Stomach (tissue), 9 donors: ENCODE results near the gene OR8U1. TPM values are rescaled to one million over a fixed set of nuclear protein-coding genes. Genes with fewer than 3 reads are reported as not detected.

Source experiments
- DNase-seq, 2 donors: peaks; one replicate each; pipeline versions ENCODE4 v3.0.0 to v3.0.0-alpha.2; 2013 to 2019
- H3K27ac ChIP-seq, 5 donors: fragments of 200-600 bp in 4 of 5; sonication (generic) in 4 of 5; one replicate each; pipeline ENCODE4 v1.5.1; 2013 to 2019; ENCODE audit warnings: mild to moderate bottlenecking in 1 of 5, moderate library complexity in 1 of 5
- H3K27me3 ChIP-seq, 3 donors: fragments of 200-600 bp; sonication (generic); one replicate each; pipeline ENCODE4 v1.5.1; 2017 to 2019; ENCODE audit warnings: mixed run types in 1 of 3
- H3K36me3 ChIP-seq, 4 donors: fragments of 200-600 bp; sonication (generic); 1 replicate in 3 of 4; 2 replicates in 1 of 4; pipeline ENCODE4 v1.5.1; 2016 to 2019
- H3K4me1 ChIP-seq, 4 donors: fragments of 200-600 bp; sonication (generic); one replicate each; pipeline ENCODE4 v1.5.1; 2016 to 2019
- H3K4me3 ChIP-seq, 4 donors: fragments of 200-600 bp; sonication (generic) in 3 of 4; one replicate each; pipeline ENCODE4 v1.5.1; 2016 to 2019; ENCODE audit warnings: mild to moderate bottlenecking in 1 of 4
- H3K9me3 ChIP-seq, 4 donors: fragments of 200-600 bp; sonication (generic); one replicate each; pipeline ENCODE4 v1.5.1; 2016 to 2019
- EP300 ChIP-seq: sonication (generic); formaldehyde crosslinking; IDR thresholded peaks from one replicate; pipeline ENCODE4 v1.6.1; 2017; ENCODE audit warnings: antibody characterized with exemption
- POLR2A ChIP-seq, 4 donors: fragments of 450-650 bp; IDR thresholded peaks; one replicate each; pipeline ENCODE4 v1.6.1; 2016; ENCODE audit warnings: antibody characterized with exemption in 4 of 4, control low read depth in 2 of 4, mild to moderate bottlenecking in 1 of 4, moderate library complexity in 1 of 4
- POLR2AphosphoS5 ChIP-seq, 3 donors: sonication (generic); formaldehyde crosslinking; IDR thresholded peaks; one replicate each; pipeline ENCODE4 v1.6.1; 2016; ENCODE audit warnings: antibody characterized with exemption in 3 of 3
- WGBS, 5 donors: extraction: QIAGEN DNeasy Blood & Tissue Kit in 3 of 5; methylation state at CpG; one replicate each; pipeline versions ENCODE4 v1.1.5 to v1.1.7; 2013 to 2018; 5-methylcytosine and 5-hydroxymethylcytosine counted together
- intact Hi-C: fragments of 100-400 bp; cut with DNase I; formaldehyde crosslinking; loops from one replicate; pipeline ENCODE4 v1.15.1; 2023; ENCODE audit warnings: low total_unique reads
- polyA plus RNA-seq, 3 donors: library from polyadenylated mRNA; stranded (reverse); fragments of 200-250 nt; gene quantifications; one replicate each; pipeline ENCODE4 v1.2.3, GENCODE V29; 2013
- total RNA-seq, 5 donors: library from RNA; depleted of rRNA; stranded (reverse); fragments of >200 nt; gene quantifications; one replicate each; pipeline versions ENCODE4 v1.1.0 to v1.2.3, GENCODE V29; 2014 to 2016
- TF ChIP-seq, protein P1 (sequence below), 7 experiments: fragments of 450-650 bp in 4 of 7; fragments of 200-600 bp in 3 of 7; sonication (generic) in 3 of 7; IDR thresholded peaks; one replicate each; pipeline ENCODE4 v1.5.1; 2016 to 2019; ENCODE audit warnings: antibody characterized with exemption in 7 of 7, control low read depth in 2 of 7, mild to moderate bottlenecking in 1 of 7
- donor health status: healthy with polysubstance abuse.
- donor health status: Bipolar disorder and iron deficiency.
- donor health status: healthy.

The OR8U1 gene
- total and polyA plus RNA-seq, 8 donors = not detected

GRCh38 chr11:56404393-56404792 lies 29.0 kb downstream of the OR8U1 start:
- no peak overlapping the region for H3K27ac ChIP-seq
- TF ChIP-seq, protein P1, sequence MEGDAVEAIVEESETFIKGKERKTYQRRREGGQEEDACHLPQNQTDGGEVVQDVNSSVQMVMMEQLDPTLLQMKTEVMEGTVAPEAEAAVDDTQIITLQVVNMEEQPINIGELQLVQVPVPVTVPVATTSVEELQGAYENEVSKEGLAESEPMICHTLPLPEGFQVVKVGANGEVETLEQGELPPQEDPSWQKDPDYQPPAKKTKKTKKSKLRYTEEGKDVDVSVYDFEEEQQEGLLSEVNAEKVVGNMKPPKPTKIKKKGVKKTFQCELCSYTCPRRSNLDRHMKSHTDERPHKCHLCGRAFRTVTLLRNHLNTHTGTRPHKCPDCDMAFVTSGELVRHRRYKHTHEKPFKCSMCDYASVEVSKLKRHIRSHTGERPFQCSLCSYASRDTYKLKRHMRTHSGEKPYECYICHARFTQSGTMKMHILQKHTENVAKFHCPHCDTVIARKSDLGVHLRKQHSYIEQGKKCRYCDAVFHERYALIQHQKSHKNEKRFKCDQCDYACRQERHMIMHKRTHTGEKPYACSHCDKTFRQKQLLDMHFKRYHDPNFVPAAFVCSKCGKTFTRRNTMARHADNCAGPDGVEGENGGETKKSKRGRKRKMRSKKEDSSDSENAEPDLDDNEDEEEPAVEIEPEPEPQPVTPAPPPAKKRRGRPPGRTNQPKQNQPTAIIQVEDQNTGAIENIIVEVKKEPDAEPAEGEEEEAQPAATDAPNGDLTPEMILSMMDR (IDR thresholded peaks at IDR 0.05) = no peak
- TF ChIP-seq POLR2AphosphoS5 (IDR thresholded peaks at IDR 0.05) (no peak), EP300 (no peak), POLR2A (IDR thresholded peaks at IDR 0.05) (no peak)
- 72 to 89% (median 82%) methylated on average over 2 of the region's 2 CpGs for WGBS, 5 donors

GRCh38 chr11:56410801-56411200 lies 35.4 kb downstream of the OR8U1 start:
- TF ChIP-seq, protein P1 (IDR thresholded peaks at IDR 0.05) = no peak
- TF ChIP-seq POLR2A (IDR thresholded peaks at IDR 0.05) (no peak), POLR2AphosphoS5 (IDR thresholded peaks at IDR 0.05) (no peak), EP300 (no peak)
- intact Hi-C loops = no loop called here

More at GRCh38 chr11:56404393-56404792, 29.0 kb downstream of the OR8U1 start:
- Histone ChIP-seq H3K4me3 (no peak overlapping the region), H3K27me3 (no peaks in the 10 kb centered on the region), H3K36me3 (no peaks in the 10 kb centered on the region), H3K4me1 (no peaks in the 10 kb centered on the region), H3K9me3 (peaks cover 0 to 23% (median 11%) of the 10 kb centered on the region in 4 donors)
- DNase-seq = no peak
- intact Hi-C loops = no loop called here

GRCh38 chr11:56412396-56412795 lies 37.0 kb downstream of the OR8U1 start, which contains the start of gene OR5AL1:
Gene OR5AL1 (plus strand): TSS chr11:56412696.
- Histone ChIP-seq H3K36me3 (no peaks in the 10 kb centered on the region), H3K4me3 (no peak within 1 kb of the TSS), H3K9me3 (peaks cover 0 to 4% (median 0%) of the 10 kb centered on the region in 4 donors), H3K27me3 (no peaks in the 10 kb centered on the region), H3K27ac (no peak within 1 kb of the TSS), H3K4me1 (no peaks in the 10 kb centered on the region)
- no peak for DNase-seq
- intact Hi-C loops = no loop called here
- TF ChIP-seq, protein P1 (IDR thresholded peaks at IDR 0.05) = no peak
- no peak for TF ChIP-seq POLR2AphosphoS5 (IDR thresholded peaks at IDR 0.05)
- TF ChIP-seq EP300 = no peak
- no peak for TF ChIP-seq POLR2A (IDR thresholded peaks at IDR 0.05)
- 81 to 92% (median 89%) methylated on average over 1 of the region's 1 CpG for WGBS, 5 donors

More at GRCh38 chr11:56410801-56411200, 35.4 kb downstream of the OR8U1 start:
- Histone ChIP-seq H3K9me3 (peaks cover 0 to 4% (median 0%) of the 10 kb centered on the region in 4 donors), H3K4me1 (no peaks in the 10 kb centered on the region), H3K27me3 (no peaks in the 10 kb centered on the region), H3K36me3 (no peaks in the 10 kb centered on the region), H3K4me3 (no peak overlapping the region), H3K27ac (no peak overlapping the region)
- DNase-seq = no peak

Other genes with a start within 250 kb of the OR8U1 start
- not detected for gene OR8J3, start 235.4 kb upstream of the OR8U1 start, total RNA-seq
- not detected for gene OR8J3, start 235.4 kb upstream of the OR8U1 start, polyA plus RNA-seq
- gene OR8K5, start 215.3 kb upstream of the OR8U1 start, total RNA-seq = not detected
- not detected for gene OR8K5, start 215.3 kb upstream of the OR8U1 start, polyA plus RNA-seq
- not detected for gene OR5J2, start 199.0 kb upstream of the OR8U1 start, total RNA-seq
- gene OR5J2, start 199.0 kb upstream of the OR8U1 start, polyA plus RNA-seq = not detected
- gene OR5T2, start 141.4 kb upstream of the OR8U1 start, total RNA-seq = not detected
- not detected for gene OR5T2, start 141.4 kb upstream of the OR8U1 start, polyA plus RNA-seq
- not detected for gene OR5T3, start 123.4 kb upstream of the OR8U1 start, total RNA-seq
- gene OR5T3, start 123.4 kb upstream of the OR8U1 start, polyA plus RNA-seq = not detected
- not detected for gene OR5T1, start 101.5 kb upstream of the OR8U1 start, total RNA-seq
- gene OR5T1, start 101.5 kb upstream of the OR8U1 start, polyA plus RNA-seq = not detected
- gene OR8H1, start 83.4 kb upstream of the OR8U1 start, total RNA-seq = not detected
- not detected for gene OR8H1, start 83.4 kb upstream of the OR8U1 start, polyA plus RNA-seq
- gene OR8K3, start 60.5 kb upstream of the OR8U1 start, total RNA-seq = not detected
- not detected for gene OR8K3, start 60.5 kb upstream of the OR8U1 start, polyA plus RNA-seq
- gene OR8K1, start 29.6 kb upstream of the OR8U1 start, total RNA-seq = not detected
- not detected for gene OR8K1, start 29.6 kb upstream of the OR8U1 start, polyA plus RNA-seq
- gene OR8J1, start 21.3 kb upstream of the OR8U1 start, total RNA-seq = not detected
- not detected for gene OR8J1, start 21.3 kb upstream of the OR8U1 start, polyA plus RNA-seq
- gene OR5AL1, start 37.1 kb downstream of the OR8U1 start, total RNA-seq = not detected
- gene OR5AL1, start 37.1 kb downstream of the OR8U1 start, polyA plus RNA-seq = not detected
- not detected for gene OR5M3, start 97.7 kb downstream of the OR8U1 start, total RNA-seq
- not detected for gene OR5M3, start 97.7 kb downstream of the OR8U1 start, polyA plus RNA-seq
- gene OR5M8, start 115.7 kb downstream of the OR8U1 start, total RNA-seq = not detected
- gene OR5M8, start 115.7 kb downstream of the OR8U1 start, polyA plus RNA-seq = not detected
- gene OR5M11, start 167.6 kb downstream of the OR8U1 start, total RNA-seq = not detected
- not detected for gene OR5M11, start 167.6 kb downstream of the OR8U1 start, polyA plus RNA-seq
- not detected for gene OR5M10, start 202.1 kb downstream of the OR8U1 start, total RNA-seq
- gene OR5M10, start 202.1 kb downstream of the OR8U1 start, polyA plus RNA-seq = not detected
- under 1 TPM in 1 of 5 donors, not detected in 4; under 0.01 TPM for gene OR5M1, start 239.2 kb downstream of the OR8U1 start, total RNA-seq
- not detected for gene OR5M1, start 239.2 kb downstream of the OR8U1 start, polyA plus RNA-seq